Amniotic epithelial cell (primary cell): Measurements from ENCODE around the gene SLC34A1.

ENCODE experiments used
- DNase-seq: peaks from one replicate; pipeline ENCODE4 v3.0.0-alpha.2; 2010; ENCODE audit warnings: low read depth

The SLC34A1 gene

DNA sequence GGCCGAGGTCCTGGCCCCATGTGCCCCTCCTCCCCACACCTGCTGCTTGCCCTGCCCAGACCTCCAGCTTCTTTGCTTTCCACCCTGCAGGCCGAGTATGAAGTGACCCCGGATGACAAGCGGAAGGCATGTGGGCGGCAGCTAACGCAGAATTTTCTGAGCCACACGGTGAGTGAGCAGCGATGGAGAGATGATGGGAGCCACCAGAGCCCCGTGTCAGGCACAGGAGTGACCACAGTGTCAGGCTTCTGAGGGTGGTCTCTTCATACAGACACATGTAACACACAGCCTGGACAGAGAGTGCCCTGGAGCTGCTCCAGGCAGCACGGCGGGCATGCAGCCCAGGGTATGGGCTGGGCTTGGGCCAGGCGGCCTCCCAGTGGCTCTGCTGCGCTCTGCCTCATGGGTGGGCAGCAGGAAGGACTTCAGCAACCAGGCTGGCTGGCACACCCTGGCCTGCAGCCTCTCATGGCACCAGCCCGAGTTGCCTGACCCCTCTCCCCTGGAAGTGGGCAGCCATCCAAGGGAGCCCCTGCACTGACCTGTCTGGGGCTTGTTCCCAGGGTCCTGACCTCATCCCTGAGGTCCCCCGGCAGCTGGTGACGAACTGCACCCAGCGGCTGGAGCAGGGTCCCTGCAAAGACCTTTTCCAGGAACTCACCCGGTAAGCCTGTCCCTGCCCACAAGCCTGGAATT, 48.1 kb downstream of the SLC34A1 start:
- no peak for DNase-seq

DNA sequence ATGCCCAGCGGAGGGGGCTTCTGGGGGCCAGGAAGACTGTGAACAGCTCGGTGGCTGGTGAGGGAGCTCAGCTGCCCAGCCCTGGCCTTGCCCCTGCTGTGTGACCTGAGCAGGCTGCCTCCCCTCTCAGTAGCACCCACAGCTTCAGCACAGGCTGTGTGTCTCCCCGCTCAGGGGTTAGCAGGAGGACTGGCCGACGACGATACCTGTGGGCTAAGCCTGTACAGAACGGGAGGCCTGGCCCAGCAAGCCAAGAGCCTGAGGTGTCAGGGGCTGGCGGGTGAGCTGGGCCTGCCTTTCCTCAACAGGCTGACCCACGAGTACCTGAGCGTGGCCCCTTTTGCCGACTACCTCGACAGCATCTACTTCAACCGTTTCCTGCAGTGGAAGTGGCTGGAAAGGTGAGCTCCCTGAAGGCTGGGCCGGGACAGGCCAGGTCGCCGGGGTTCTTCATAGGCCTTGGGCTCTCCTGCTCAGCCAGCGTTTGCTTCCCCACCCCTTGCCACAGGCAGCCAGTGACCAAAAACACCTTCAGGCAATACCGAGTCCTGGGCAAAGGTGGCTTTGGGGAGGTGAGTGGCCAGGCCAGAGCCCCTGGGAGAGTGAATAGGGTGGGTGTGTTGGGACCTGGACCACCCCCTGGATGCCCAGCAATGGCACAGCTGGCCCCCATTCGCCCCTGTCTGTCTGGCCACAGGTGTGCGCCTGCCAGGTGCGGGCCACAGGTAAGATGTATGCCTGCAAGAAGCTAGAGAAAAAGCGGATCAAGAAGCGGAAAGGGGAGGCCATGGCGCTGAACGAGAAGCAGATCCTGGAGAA, 48.8 kb downstream of the SLC34A1 start:
- DNase-seq = no peak

- no peak for DNase-seq
These were observed 49.5 kb downstream of the SLC34A1 start for GRCh38 chr5:177433658-177434217.

DNA sequence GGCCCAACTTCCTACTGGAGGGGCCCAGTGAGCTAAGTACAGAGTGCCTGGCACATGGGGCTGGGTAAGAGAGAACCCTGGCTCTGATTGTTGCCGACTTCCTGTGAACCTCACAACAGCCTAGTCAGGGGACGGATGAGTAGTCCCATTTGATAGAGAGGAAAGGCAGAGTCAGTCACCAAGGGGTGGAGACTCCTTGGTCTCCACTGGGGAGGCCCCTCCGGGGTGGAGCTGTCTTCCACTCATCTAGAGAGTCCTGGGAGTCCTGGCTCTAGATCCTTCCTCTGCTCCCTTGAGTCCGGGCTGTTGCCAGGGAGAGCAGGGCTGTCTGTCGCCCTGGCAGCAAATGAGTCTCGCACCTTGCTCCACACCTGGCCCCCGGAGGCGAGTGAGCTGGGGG, 50.2 kb downstream of the SLC34A1 start:
- DNase-seq = no peak

DNA sequence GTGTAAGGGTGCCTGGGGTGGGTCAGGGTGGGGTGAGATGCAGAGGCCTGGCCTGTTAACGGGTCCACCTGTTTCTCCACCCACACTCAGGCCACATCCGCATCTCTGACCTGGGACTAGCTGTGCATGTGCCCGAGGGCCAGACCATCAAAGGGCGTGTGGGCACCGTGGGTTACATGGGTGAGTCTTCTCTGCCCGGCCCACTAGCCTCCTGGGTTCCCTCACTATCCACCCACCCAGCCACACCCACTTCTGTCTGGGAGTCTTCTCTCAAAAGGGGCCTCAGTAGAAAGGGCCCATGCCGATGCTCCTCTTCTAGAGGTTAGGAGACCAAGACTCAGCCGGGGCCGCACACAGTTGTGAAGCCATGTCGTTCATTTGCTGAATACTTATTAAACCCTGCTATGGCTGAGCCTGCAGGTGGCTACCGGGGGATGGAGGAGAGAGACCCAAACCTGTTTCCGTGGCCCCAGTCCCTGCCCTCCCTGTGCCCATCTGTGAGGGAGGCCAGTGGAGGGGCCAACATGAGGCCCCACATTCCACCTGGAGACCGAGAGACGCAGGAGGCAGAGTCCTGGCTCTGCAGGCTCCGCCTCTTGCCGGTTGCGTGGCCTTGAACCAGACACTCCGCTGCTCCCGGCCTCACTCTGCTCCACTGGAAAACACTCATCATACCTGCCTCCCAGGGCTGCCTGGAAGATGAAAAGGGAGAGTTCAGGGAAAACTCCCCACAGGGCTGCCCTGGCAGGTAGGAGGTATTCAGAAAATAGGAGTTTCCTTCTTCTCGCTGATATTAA, 50.9 kb downstream of the SLC34A1 start:
- DNase-seq = no peak

DNA sequence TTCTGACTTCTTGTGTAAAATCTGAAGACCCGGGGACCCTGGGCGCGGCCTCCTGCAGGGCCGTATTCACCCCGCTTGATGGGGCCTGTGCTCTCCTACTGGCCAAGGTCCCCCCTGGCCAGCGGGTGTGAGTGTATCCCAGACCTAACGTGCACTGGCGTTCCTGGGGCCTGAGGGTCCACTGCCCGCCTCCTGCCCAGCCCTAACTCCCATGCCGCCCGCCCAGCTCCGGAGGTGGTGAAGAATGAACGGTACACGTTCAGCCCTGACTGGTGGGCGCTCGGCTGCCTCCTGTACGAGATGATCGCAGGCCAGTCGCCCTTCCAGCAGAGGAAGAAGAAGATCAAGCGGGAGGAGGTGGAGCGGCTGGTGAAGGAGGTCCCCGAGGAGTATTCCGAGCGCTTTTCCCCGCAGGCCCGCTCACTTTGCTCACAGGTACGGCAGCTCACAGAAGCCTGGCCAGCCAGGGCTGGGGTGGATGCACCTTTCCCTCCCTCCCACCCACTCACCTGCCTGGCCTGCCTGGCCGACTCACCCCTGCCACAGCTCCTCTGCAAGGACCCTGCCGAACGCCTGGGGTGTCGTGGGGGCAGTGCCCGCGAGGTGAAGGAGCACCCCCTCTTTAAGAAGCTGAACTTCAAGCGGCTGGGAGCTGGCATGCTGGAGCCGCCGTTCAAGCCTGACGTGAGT, 51.8 kb downstream of the SLC34A1 start:
- DNase-seq = no peak

GRCh38 chr5:177437623-177438022, 53.4 kb downstream of the SLC34A1 start:
- no peak for DNase-seq

- DNase-seq = no peak
These were observed 54.2 kb downstream of the SLC34A1 start for GRCh38 chr5:177438468-177438867.

DNA sequence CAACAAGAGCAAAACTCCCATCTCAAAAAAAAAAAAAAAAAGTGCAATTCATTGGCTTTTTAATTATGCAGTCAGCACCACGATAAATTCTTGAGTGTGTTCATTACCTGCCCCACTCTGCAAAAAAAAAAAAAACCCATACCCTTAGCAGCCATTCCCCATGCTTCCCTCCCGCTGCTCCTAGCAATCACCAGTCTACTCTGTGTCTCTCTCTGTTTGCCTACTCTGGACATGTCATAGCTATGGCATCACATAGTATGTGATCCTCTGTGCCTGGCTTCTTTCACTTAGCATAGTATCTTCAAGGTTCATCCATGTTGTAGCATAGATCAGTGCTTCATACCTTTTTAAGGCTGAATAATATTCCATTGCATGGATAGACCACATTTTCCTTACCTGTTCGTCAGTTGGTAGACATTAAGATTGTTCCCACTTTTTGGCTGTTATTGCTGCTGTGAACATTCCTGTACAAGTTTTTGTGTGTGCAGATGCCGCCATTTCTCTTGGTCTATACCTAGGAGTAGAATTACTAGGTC, 55.4 kb downstream of the SLC34A1 start:
- DNase-seq = no peak

GRCh38 chr5:177440211-177440989, 56.2 kb downstream of the SLC34A1 start:
- DNase-seq = no peak

DNA sequence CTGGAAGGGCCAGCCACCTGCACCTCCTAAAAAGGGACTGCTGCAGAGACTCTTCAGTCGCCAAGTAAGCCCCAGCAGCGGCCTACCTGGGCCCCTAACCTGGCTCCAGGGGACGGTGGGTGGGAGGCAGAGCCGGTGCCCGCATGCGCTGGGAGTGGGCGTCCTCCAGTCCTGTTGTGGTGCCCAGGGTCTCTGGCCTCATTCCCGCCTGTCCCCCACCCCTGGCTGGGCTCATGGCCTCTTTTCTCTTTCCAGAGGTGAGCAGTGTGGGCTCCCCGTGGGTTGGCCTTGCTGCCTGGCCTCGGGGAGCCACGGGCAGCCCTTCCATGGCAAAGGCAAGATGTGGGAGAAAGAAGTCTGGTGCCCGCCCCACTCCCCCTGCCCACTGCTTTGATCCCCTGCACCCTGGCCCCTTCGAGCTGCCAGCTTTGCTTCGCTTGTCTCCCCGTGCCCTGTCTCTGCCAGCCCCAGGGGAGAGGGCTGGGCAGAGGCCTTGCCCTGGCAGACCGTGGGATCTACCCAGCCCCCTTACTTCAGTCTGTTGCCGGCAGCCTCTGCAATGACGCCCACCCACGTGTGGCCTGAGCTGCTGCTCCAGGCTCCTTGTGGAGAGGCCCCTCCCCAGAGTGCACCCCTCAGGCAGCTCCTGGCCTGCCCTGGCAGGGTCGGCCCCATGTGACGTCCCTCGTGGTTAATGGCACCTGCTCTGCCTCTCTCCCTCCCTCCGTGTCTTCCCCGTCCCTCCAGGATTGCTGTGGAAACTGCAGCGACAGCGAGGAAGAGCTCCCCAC, 57.0 kb downstream of the SLC34A1 start:
- no peak for DNase-seq

DNA sequence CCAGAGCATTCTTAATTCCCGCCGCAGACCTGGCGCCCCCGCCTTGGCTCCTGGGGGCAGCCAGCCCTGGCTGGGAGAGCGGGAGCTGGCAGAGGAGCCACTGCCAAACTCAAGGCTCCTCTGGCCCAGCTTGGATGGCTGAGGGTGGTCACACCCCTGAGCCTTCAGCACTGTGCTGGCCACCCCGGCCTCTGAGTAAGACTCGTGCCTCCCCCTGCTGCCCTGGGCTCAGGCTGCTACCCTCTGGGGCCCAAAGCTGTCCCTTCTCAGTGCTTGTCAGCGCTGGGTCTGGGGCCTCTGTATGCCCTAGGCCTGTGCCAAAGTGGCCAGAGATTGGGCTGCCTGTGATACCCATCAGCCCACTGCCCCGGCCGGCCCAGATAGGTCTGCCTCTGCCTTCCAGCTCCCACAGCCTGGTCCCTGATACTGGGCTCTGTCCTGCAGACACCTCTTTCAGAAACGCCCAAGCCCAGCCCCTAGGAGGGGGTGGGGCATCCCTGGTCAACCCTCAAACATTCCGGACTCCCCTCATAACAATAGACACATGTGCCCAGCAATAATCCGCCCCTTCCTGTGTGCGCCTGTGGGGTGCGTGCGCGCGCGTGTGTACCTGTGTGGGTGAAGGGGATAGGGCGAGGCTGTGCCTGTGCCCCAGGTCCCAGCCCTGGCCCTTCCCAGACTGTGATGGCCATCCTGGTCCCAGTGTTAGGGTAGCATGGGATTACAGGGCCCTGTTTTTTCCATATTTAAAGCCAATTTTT, 58.0 kb downstream of the SLC34A1 start:
- DNase-seq = no peak

DNA sequence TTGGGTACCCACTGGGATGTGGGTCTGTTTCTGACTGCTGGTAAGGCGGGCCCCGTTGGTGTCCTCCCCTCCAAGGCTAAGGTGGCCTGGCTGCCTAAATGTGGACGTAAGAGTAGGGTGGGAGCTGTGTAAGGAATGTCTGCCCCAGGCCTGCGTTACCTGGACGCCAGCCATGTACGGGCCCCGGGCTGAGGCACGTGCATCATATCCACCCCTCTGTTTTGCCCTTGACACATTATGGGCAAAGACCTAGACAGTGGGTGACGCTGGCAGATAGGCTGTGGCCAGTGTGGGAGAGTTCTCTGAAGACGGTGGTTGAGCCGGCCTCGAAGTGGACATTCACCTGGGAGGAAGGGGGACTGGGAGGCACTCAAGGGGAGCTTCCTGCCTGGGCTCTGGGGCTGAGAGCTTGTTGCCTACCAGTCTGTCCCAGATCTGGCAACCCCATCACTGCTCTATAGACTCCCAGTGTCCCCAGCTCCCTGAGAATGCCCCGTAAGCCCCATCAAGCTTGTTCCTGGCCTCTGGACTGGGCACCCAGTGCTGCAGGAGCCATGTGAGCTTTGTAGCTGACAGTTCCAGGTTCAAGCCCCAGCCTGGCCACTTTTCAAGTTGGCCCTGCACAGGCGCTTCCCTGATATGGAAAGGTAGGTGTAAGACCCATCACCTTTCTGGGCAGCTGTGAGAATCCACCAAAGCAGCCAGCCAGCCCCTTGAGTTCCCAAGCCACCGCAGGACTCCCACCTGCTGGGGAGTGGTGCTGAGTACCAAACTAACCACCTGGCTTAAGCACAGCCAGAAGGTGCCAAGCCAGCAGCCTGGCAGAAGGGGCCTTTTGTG, 59.1 kb downstream of the SLC34A1 start:
- DNase-seq = no peak

- DNase-seq = no peak
These were observed 60.1 kb downstream of the SLC34A1 start for GRCh38 chr5:177444106-177445051.

- no peak for DNase-seq
These were observed 61.0 kb downstream of the SLC34A1 start for GRCh38 chr5:177445052-177445916.

DNA sequence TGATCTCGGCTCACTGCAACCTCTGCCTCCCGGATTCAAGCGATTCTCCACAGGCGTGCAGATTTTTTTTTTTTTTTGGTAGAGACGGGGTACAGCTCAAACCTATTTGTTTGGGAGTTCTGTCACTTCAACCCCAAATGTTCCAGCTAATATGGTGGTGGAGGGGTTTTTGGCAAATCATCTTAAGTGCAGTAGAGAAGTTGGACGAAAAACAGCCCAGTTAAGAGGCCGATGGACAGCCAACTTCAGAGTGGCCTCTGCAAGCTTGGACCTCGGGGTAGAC, 61.6 kb downstream of the SLC34A1 start:
- no peak for DNase-seq
